ENCODE results near the gene CERKL.
A peak's percentile ranks its signal among the peaks of the same experiment; 100 is the strongest.
"Not testable (repeated sequence)": the region's sequence is repeated elsewhere in the genome, so short reads cannot be mapped to it uniquely, and the experiment has no call there.

CERKL gene, protein sequence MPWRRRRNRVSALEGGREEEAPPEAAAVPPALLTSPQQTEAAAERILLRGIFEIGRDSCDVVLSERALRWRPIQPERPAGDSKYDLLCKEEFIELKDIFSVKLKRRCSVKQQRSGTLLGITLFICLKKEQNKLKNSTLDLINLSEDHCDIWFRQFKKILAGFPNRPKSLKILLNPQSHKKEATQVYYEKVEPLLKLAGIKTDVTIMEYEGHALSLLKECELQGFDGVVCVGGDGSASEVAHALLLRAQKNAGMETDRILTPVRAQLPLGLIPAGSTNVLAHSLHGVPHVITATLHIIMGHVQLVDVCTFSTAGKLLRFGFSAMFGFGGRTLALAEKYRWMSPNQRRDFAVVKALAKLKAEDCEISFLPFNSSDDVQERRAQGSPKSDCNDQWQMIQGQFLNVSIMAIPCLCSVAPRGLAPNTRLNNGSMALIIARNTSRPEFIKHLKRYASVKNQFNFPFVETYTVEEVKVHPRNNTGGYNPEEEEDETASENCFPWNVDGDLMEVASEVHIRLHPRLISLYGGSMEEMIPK

DNA sequence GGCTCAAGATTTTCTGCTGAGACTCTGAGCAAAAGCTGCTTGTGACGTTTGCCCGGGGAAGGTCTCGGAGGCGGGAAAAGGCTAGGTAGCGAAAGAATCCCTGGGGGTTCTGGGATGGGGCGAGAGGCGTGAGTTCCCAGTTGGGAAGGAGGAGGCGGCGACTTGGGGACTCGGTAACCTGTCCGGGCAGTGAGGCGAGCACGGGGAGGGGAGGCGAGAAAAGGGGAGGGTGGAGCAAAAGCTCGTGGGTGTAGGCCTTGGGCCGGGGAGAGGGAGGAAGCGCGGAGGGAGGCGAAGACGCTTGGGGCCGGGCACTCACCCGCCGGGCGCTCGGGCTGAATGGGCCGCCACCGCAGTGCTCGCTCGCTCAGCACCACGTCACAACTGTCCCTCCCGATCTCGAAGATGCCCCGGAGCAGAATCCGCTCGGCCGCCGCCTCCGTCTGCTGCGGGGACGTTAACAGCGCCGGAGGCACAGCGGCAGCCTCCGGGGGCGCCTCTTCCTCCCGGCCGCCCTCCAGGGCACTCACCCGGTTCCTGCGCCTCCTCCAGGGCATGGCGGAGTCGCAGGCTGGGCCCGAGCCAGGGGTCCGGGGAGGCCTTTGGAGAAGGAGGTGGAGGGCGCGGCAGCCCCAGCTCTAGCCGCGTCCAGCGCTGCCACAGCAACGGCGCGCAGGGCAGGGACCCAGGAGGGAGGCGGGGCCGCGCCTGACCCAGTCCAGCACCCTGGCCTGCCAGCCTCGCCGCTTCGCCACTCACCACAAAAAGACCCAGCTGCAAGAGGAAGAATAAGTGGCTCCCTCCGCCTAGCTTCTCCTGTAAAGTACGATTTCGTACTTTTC is at the start of gene CERKL:
Gene CERKL, minus strand, starts transcription at position 656 of the 842 bp plus-strand sequence. Its CDS starts 99 bp downstream, at position 557.
- peak in 10 of 58 donors; percentile 6 to 53 (median 14) for DNase-seq

- DNase-seq, result not testable (repeated sequence)
These were observed 45.6 kb upstream of the CERKL start for GRCh38 chr2:181702519-181702918.

DNA sequence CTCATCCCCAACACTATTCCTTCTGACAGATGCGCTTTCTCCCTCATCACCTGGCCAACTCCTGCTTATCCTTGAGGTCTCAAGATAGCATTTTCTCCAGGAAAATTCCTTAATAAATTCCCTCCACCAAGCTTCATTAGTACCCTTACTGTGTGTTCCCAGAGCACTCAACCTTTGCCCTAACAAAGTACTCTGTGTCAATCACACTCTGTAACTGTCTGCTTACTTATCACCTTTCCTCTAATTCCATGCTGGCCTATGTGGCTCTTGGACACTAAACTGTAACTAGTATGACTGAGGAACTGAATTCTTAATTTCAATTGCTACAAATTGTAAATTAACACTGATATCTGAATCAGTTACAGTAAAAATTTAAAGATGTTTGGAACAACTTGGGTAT is 41.3 kb upstream of the CERKL start:
- no peak for DNase-seq

- no peak for DNase-seq
These were observed 40.7 kb upstream of the CERKL start for GRCh38 chr2:181697571-181697970.

GRCh38 chr2:181697126-181697525 is 40.2 kb upstream of the CERKL start:
- no peak for DNase-seq

DNA sequence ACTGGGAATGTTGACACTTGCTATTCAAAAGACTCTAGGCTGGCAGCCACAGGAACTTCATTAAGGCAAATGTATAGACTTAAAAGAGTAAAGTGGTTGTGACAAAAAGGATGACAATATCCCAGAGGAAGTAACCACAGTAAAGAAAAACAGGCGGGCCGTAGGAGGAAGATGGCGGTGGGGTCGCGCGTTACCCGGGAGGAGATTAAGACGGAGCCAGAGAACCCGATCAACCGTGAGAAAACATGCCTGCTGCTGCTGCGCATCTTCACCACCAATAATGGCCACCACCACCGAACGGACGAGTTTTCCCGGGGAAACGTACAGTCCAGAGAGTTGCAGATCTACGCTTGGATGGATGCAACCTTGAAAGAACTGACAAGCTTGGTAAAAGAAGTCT is 37.4 kb upstream of the CERKL start:
- DNase-seq, result no peak

GRCh38 chr2:181690860-181691259 is 34.0 kb upstream of the CERKL start:
- no peak for DNase-seq

DNA sequence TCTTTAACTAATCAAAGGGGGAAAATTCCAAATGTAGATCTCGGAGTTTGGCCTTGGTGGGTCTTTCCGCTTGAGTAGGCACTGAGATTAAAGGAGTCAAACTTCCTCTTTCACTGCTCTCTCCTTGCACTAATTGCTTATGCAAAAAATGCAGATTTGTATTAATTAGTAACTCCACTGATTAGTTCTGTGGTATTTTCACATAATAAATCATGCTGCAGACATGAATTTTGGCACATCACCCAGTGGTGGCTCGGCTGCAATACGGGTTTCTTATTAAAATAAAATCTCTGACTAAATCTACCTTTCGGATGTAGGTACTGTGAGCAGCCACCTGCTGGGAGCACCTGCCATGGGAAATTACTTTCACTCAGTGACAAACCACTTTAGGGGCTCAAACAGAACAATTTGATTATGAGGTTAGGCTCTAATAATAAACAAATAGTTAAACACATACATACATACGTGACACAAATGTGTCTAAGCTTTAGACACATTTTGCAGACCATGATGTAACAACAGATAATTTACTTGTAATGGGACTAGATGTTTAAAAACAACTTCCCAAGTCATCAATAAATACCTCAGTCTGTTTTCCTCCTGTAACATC is 29.8 kb upstream of the CERKL start:
- no peak for DNase-seq

GRCh38 chr2:181685150-181685688 is 28.3 kb upstream of the CERKL start:
- DNase-seq, result no peak

- no peak for DNase-seq
These were observed 27.7 kb upstream of the CERKL start for GRCh38 chr2:181684454-181685149.

- DNase-seq, result no peak
These were observed 26.9 kb upstream of the CERKL start for GRCh38 chr2:181683518-181684453.

GRCh38 chr2:181682795-181683517 is 26.1 kb upstream of the CERKL start:
- DNase-seq, result no peak

- no peak for DNase-seq
These were observed 25.3 kb upstream of the CERKL start for GRCh38 chr2:181682026-181682789.

DNA sequence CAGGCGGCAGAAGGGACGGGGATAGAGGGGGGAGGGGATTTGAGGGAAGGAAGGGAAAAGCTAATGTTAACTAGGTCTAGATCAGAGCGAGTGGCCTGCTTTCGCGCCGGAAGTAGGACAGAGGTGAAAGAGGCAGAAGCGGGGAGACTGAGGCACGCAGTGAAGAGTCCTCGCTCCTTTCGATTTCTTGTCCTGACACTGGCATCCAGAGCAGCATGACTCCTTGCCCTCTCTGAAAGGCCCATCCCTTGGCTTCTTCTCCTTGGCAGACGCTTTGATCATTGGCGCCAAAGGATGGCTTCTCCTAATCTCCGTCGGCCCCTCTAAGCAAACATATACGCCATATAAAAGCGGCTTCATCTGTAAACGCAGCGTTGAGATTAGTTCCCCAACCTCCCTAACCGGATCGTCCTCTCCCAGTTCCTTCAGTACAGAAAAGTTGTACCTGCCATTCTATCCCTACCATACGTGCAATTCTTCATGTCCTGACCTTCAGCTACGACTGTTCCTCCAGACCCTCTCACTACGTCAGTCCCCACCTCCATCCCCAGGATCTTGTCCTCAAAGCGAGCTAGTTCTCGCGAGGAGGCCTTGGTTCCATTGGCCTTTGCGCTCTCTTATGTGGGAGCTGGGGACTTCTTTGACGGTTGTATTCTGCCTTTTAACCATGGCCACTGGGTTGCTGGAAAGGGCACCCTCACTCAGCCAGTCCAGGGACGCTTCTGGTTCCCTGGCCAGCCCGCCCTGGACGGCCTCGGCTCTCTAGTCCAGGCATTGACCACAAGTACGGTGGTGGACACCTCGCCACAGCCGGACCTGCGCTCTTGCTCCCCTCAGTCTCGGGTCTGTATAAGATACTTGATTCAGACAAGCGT is 24.3 kb upstream of the CERKL start:
- DNase-seq, result no peak

- peak in 11 of 58 donors; percentile 11 to 54 (median 37) for DNase-seq
These were observed 23.4 kb upstream of the CERKL start, which contains the start of gene NEUROD1 for GRCh38 chr2:181680055-181680936. TSS of gene NEUROD1 (minus strand) at chr2:181680517. CDS start at chr2:181678860, 1,657 bp downstream.

- DNase-seq, result peak in 1 of 58 donors; percentile 10
These were observed 22.7 kb upstream of the CERKL start for GRCh38 chr2:181679544-181679979.
